GM12864 (cell line): ENCODE results near the gene PARK7.

Experiments
- DNase-seq: peaks from one replicate; pipeline ENCODE4 v3.0.0-alpha.2; 2011; ENCODE audit warnings: low read depth
- H3K4me3 ChIP-seq: 2 replicates; pipeline ENCODE4 v1.5.1; 2011; ENCODE audit warnings: mild to moderate bottlenecking, low read depth, low read length, control low read depth
- CTCF ChIP-seq: IDR thresholded peaks from 2 replicates; pipeline ENCODE4 v1.5.1; 2011; ENCODE audit warnings: low read depth, mild to moderate bottlenecking, moderate library complexity, low read length, control low read depth, inconsistent platforms; ENCODE audit errors: missing control alignments

The PARK7 gene

GRCh38 chr1:8011923-8012858, 50.7 kb downstream of the PARK7 start:
- TF ChIP-seq CTCF, result no peak
- DNase-seq, result no peak
- H3K4me3 ChIP-seq, result no peak overlapping the region

DNA sequence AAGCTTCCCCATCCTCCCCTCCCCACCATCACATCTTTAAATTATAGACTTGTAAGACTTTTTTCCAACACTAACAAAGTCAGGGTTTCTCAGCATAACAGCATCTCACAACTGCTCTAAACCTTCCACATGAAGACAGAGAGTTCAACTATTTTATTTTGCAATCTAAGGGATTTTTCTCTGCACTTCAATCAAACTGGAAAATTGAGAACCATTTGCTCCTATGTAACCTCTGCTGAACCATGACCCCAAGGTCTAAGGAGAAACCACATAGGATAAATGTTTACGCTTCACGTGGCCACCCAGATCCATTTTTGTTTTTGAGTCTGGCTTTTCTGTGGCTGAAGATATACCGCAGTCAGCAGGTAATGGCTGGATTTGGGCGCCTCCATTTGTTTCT, 51.4 kb downstream of the PARK7 start:
- DNase-seq, result no peak
- no peak for TF ChIP-seq CTCF
- H3K4me3 ChIP-seq, result no peak overlapping the region

GRCh38 chr1:8013399-8013798, 51.9 kb downstream of the PARK7 start:
- no peak overlapping the region for H3K4me3 ChIP-seq
- DNase-seq, result no peak
- TF ChIP-seq CTCF, result no peak

- no peak for TF ChIP-seq CTCF
- DNase-seq, result no peak
- H3K4me3 ChIP-seq, result no peak overlapping the region
These were observed 52.3 kb downstream of the PARK7 start for GRCh38 chr1:8013800-8014199.

GRCh38 chr1:8014381-8014988, 53.0 kb downstream of the PARK7 start:
- TF ChIP-seq CTCF, result no peak
- no peak for DNase-seq
- H3K4me3 ChIP-seq, result no peak overlapping the region

- H3K4me3 ChIP-seq, result no peak overlapping the region
- TF ChIP-seq CTCF, result peak; percentile 59
- peak; percentile 33 for DNase-seq
These were observed 53.7 kb downstream of the PARK7 start for GRCh38 chr1:8015036-8015808.
